Measurements from ENCODE around the gene EOLA2.
"Not testable (repeated sequence)": the region's sequence is repeated elsewhere in the genome, so short reads cannot be mapped to it uniquely, and the experiment has no call there.

The EOLA2 gene

GRCh38 chrX:149938881-149939654, 777 bp upstream of the EOLA2 start:
- Histone ChIP-seq H3K4me1 (ENCODE audit: insufficient read depth, low read length, severe bottlenecking) (peaks cover 13% of the 10 kb centered on the region), H3K27ac (ENCODE audit: low read depth, low read length, poor library complexity, severe bottlenecking) (peak overlapping the region; percentile 82), H3F3A (ENCODE audit: insufficient read depth, low read length) (no peaks in the 10 kb centered on the region), H2AFZ (ENCODE audit: low read length) (no peak overlapping the region), H3K9me3 (ENCODE audit: low read length) (no peaks in the 10 kb centered on the region), H3K4me2 (ENCODE audit: low read length) (no peak overlapping the region), H3K36me3 (ENCODE audit: insufficient read depth, low read length) (no peaks in the 10 kb centered on the region), H3K9me2 (ENCODE audit: low read depth, low read length) (no peaks in the 10 kb centered on the region), H3K27me3 (ENCODE audit: insufficient read depth, low read length) (no peaks in the 10 kb centered on the region), H3K79me2 (ENCODE audit: insufficient read depth, low read length) (no peaks in the 10 kb centered on the region), H4K20me1 (ENCODE audit: insufficient read depth, low read length) (no peaks in the 10 kb centered on the region), H3K4me3 (ENCODE audit: low read depth, low read length, poor library complexity, severe bottlenecking) (peak overlapping the region; percentile 98), H3K9ac (ENCODE audit: low read length) (no peak overlapping the region)
- TF ChIP-seq EZH2 (IDR thresholded peaks at IDR 0.05; ENCODE audit: borderline replicate concordance, low read length), result no peak
- TF ChIP-seq, protein P1, sequence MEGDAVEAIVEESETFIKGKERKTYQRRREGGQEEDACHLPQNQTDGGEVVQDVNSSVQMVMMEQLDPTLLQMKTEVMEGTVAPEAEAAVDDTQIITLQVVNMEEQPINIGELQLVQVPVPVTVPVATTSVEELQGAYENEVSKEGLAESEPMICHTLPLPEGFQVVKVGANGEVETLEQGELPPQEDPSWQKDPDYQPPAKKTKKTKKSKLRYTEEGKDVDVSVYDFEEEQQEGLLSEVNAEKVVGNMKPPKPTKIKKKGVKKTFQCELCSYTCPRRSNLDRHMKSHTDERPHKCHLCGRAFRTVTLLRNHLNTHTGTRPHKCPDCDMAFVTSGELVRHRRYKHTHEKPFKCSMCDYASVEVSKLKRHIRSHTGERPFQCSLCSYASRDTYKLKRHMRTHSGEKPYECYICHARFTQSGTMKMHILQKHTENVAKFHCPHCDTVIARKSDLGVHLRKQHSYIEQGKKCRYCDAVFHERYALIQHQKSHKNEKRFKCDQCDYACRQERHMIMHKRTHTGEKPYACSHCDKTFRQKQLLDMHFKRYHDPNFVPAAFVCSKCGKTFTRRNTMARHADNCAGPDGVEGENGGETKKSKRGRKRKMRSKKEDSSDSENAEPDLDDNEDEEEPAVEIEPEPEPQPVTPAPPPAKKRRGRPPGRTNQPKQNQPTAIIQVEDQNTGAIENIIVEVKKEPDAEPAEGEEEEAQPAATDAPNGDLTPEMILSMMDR (IDR thresholded peaks at IDR 0.05; ENCODE audit: low read length), result no peak

- Histone ChIP-seq H3K9ac (ENCODE audit: low read length) (peak overlapping the region; percentile 99), H3K27ac (ENCODE audit: low read depth, low read length, poor library complexity, severe bottlenecking) (peak overlapping the region; percentile 82), H4K20me1 (ENCODE audit: insufficient read depth, low read length) (no peaks in the 10 kb centered on the region), H3K4me3 (ENCODE audit: low read depth, low read length, poor library complexity, severe bottlenecking) (peak overlapping the region; percentile 98), H3K9me2 (ENCODE audit: low read depth, low read length) (no peaks in the 10 kb centered on the region), H3K36me3 (ENCODE audit: insufficient read depth, low read length) (no peaks in the 10 kb centered on the region), H3K79me2 (ENCODE audit: insufficient read depth, low read length) (no peaks in the 10 kb centered on the region), H2AFZ (ENCODE audit: low read length) (no peak overlapping the region), H3K9me3 (ENCODE audit: low read length) (no peaks in the 10 kb centered on the region), H3K4me2 (ENCODE audit: low read length) (peak overlapping the region; percentile 92), H3K27me3 (ENCODE audit: insufficient read depth, low read length) (no peaks in the 10 kb centered on the region), H3K4me1 (ENCODE audit: insufficient read depth, low read length, severe bottlenecking) (peaks cover 13% of the 10 kb centered on the region), H3F3A (ENCODE audit: insufficient read depth, low read length) (no peaks in the 10 kb centered on the region)
- TF ChIP-seq, protein P1 (IDR thresholded peaks at IDR 0.05; ENCODE audit: low read length), result no peak
- no peak for TF ChIP-seq EZH2 (IDR thresholded peaks at IDR 0.05; ENCODE audit: borderline replicate concordance, low read length)
Observed at GRCh38 chrX:149937871-149938426, 342 bp downstream of the EOLA2 start.

- H3K9me3 ChIP-seq (ENCODE audit: low read length); H3K27ac ChIP-seq (ENCODE audit: low read depth, low read length, poor library complexity, severe bottlenecking); H3F3A ChIP-seq (ENCODE audit: insufficient read depth, low read length); H3K9me2 ChIP-seq (ENCODE audit: low read depth, low read length); H4K20me1 ChIP-seq (ENCODE audit: insufficient read depth, low read length); H3K79me2 ChIP-seq (ENCODE audit: insufficient read depth, low read length); H3K36me3 ChIP-seq (ENCODE audit: insufficient read depth, low read length); H2AFZ ChIP-seq (ENCODE audit: low read length); H3K27me3 ChIP-seq (ENCODE audit: insufficient read depth, low read length): not testable (repeated sequence)
- H3K4me3 ChIP-seq (ENCODE audit: low read depth, low read length, poor library complexity, severe bottlenecking), result peak overlapping the region; percentile 98
- H3K4me2 ChIP-seq (ENCODE audit: low read length), result peak overlapping the region; percentile 92
- H3K9ac ChIP-seq (ENCODE audit: low read length), result peak overlapping the region; percentile 99
- peaks cover 13% of the 10 kb centered on the region for H3K4me1 ChIP-seq (ENCODE audit: insufficient read depth, low read length, severe bottlenecking)
Observed at GRCh38 chrX:149937328-149937727, 963 bp downstream of the EOLA2 start.

DNA sequence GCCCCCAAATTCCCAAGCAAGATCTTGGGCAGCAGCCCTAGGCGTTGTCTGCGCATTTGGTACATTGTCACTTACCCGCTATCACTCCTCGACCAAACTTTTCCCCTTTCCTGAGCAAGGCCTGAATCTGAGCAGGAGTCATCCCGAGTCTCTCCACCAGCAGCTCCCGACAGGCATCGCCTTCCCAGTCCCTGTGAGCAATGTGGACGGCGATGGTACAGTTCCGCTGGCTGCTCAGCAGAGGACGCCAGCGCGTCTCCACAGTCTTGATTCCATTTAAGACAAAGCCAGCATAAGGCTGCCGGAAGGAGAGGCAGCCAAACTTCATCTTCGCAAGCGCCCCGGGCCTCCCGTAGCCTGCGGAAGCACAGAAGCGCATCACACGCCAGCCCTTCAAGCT, 4.7 kb downstream of the EOLA2 start:
- H3K9ac ChIP-seq (ENCODE audit: low read length); H4K20me1 ChIP-seq (ENCODE audit: insufficient read depth, low read length); H3K4me2 ChIP-seq (ENCODE audit: low read length); H3F3A ChIP-seq (ENCODE audit: insufficient read depth, low read length); H3K36me3 ChIP-seq (ENCODE audit: insufficient read depth, low read length); H2AFZ ChIP-seq (ENCODE audit: low read length); H3K9me2 ChIP-seq (ENCODE audit: low read depth, low read length); H3K9me3 ChIP-seq (ENCODE audit: low read length); H3K4me1 ChIP-seq (ENCODE audit: insufficient read depth, low read length, severe bottlenecking); H3K4me3 ChIP-seq (ENCODE audit: low read depth, low read length, poor library complexity, severe bottlenecking); H3K79me2 ChIP-seq (ENCODE audit: insufficient read depth, low read length); H3K27me3 ChIP-seq (ENCODE audit: insufficient read depth, low read length); H3K27ac ChIP-seq (ENCODE audit: low read depth, low read length, poor library complexity, severe bottlenecking): not testable (repeated sequence)

DNA sequence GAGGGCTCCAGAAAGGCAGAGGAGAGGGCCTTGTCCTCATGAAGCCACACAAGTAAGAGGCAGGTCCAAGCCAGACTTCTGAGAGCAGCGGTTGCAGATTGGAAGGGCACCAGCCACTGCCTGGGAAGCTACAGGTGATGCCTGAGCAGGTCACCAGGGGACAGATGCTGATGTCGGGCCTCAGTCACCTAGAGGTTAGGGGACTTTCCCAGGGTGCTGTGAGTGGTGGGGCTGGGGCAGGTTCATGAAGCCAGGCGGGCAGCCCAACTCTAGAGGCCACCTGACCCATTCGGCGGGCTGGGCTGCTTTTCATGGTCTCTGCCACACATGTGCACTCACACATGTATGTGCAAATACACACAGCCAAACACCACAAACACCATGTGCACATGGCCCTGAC, 5.3 kb downstream of the EOLA2 start:
- H3K9me3 ChIP-seq (ENCODE audit: low read length); H3F3A ChIP-seq (ENCODE audit: insufficient read depth, low read length); H4K20me1 ChIP-seq (ENCODE audit: insufficient read depth, low read length); H3K9ac ChIP-seq (ENCODE audit: low read length); H3K36me3 ChIP-seq (ENCODE audit: insufficient read depth, low read length); H3K4me2 ChIP-seq (ENCODE audit: low read length); H3K4me3 ChIP-seq (ENCODE audit: low read depth, low read length, poor library complexity, severe bottlenecking); H2AFZ ChIP-seq (ENCODE audit: low read length); H3K27me3 ChIP-seq (ENCODE audit: insufficient read depth, low read length); H3K27ac ChIP-seq (ENCODE audit: low read depth, low read length, poor library complexity, severe bottlenecking); H3K9me2 ChIP-seq (ENCODE audit: low read depth, low read length); H3K4me1 ChIP-seq (ENCODE audit: insufficient read depth, low read length, severe bottlenecking); H3K79me2 ChIP-seq (ENCODE audit: insufficient read depth, low read length): not testable (repeated sequence)

DNA sequence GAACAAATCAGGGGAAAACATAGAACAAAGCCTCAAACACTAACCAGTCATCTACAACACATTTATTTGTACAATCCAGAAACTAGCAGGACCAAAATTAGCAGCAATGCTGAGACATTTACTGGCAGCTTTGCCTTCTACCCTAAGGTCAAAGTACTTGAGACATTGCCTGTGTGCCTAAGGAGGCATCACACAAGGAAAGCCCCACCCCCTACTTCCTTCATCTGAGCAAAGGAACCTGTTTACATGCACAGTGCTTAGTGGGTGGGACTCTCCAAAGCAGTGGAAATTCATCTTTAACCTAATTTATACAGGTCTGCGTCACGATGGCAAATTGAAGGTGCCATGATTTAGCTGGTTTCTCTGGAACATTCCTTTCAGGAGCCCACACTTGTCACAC, 6.1 kb downstream of the EOLA2 start:
- not testable (repeated sequence) for H4K20me1 ChIP-seq (ENCODE audit: insufficient read depth, low read length); H3K9me2 ChIP-seq (ENCODE audit: low read depth, low read length); H3K36me3 ChIP-seq (ENCODE audit: insufficient read depth, low read length); H2AFZ ChIP-seq (ENCODE audit: low read length); H3K4me2 ChIP-seq (ENCODE audit: low read length); H3F3A ChIP-seq (ENCODE audit: insufficient read depth, low read length); H3K9ac ChIP-seq (ENCODE audit: low read length); H3K4me3 ChIP-seq (ENCODE audit: low read depth, low read length, poor library complexity, severe bottlenecking); H3K4me1 ChIP-seq (ENCODE audit: insufficient read depth, low read length, severe bottlenecking); H3K79me2 ChIP-seq (ENCODE audit: insufficient read depth, low read length); H3K9me3 ChIP-seq (ENCODE audit: low read length); H3K27me3 ChIP-seq (ENCODE audit: insufficient read depth, low read length); H3K27ac ChIP-seq (ENCODE audit: low read depth, low read length, poor library complexity, severe bottlenecking)
